A673 (cell line): ENCODE results near the gene GCAT. TPM values are rescaled to one million over a fixed set of nuclear protein-coding genes. Genes with fewer than 3 reads are reported as not detected.

Source experiments
- BruUV-seq: library from RNA; stranded (reverse); fragments of 400-500 nt; replicated peaks from 2 replicates; lab custom pipeline; 2021; lab: Mats Ljungman, UMichigan
- CTCF ChIA-PET: fragments of 300-600 bp; sonication (Branson Sonifier 250); formaldehyde crosslinking; loops from one replicate; lab custom pipeline; 2022; ENCODE audit warnings: antibody characterized with exemption; lab: Charles Lee
- POLR2A ChIA-PET: fragments of 300-600 bp; sonication (Branson Sonifier 250); formaldehyde crosslinking; loops from one replicate; lab custom pipeline; 2022; ENCODE audit warnings: antibody characterized with exemption; ENCODE audit not compliant: low non-redundant PET; lab: Charles Lee
- DNase-seq: peaks from one replicate; pipeline ENCODE4 v3.0.0-alpha.2; 2015; ENCODE audit warnings: low spot score
- H3K27ac ChIP-seq: fragments of 200-600 bp; sonication (generic); 2 replicates; pipeline ENCODE4 v1.5.1; 2016; ENCODE audit warnings: mixed run types, low read depth, mild to moderate bottlenecking, mixed read lengths, antibody characterized with exemption, low read length; ENCODE audit not compliant: poor library complexity, severe bottlenecking
- H3K27me3 ChIP-seq: fragments of 200-600 bp; sonication (generic); replicated peaks from 2 replicates; pipeline ENCODE4 v1.6.1; 2017; ENCODE audit warnings: mixed run types, low read depth, mild to moderate bottlenecking, mixed read lengths, antibody characterized with exemption, low read length; ENCODE audit not compliant: insufficient read depth, poor library complexity
- H3K36me3 ChIP-seq: fragments of 200-600 bp; sonication (generic); 2 replicates; pipeline ENCODE4 v1.6.1; 2016; ENCODE audit warnings: mixed run types, mild to moderate bottlenecking, mixed read lengths, antibody characterized with exemption, low read length; ENCODE audit not compliant: insufficient read depth, poor library complexity, severe bottlenecking
- H3K4me1 ChIP-seq: fragments of 200-600 bp; sonication (generic); 2 replicates; pipeline ENCODE4 v1.6.1; 2017; ENCODE audit warnings: mixed run types, mild to moderate bottlenecking, mixed read lengths, antibody characterized with exemption, low read length; ENCODE audit not compliant: insufficient read depth, poor library complexity, severe bottlenecking
- H3K4me3 ChIP-seq: fragments of 200-600 bp; sonication (generic); 2 replicates; pipeline ENCODE4 v1.5.1; 2016; ENCODE audit warnings: low read depth, mixed run types, mild to moderate bottlenecking, mixed read lengths, low read length; ENCODE audit not compliant: poor library complexity, severe bottlenecking
- H3K9me3 ChIP-seq: fragments of 200-600 bp; sonication (generic); 2 replicates; pipeline ENCODE4 v1.6.1; 2016; ENCODE audit warnings: mixed run types, low read depth, mild to moderate bottlenecking, mixed read lengths, antibody characterized with exemption, low read length; ENCODE audit not compliant: poor library complexity, severe bottlenecking
- EZH2 ChIP-seq: fragments of 200-600 bp; sonication (generic); IDR thresholded peaks from 2 replicates; pipeline ENCODE4 v1.6.1; 2017; ENCODE audit warnings: borderline replicate concordance, low read depth, mild to moderate bottlenecking, mixed read lengths, antibody characterized with exemption, low read length; ENCODE audit not compliant: poor library complexity, severe bottlenecking
- intact Hi-C: fragments of 100-400 bp; cut with micrococcal nuclease; formaldehyde crosslinking; loops from one replicate; pipeline ENCODE4 v1.10.0; 2022; ENCODE audit not compliant: unreplicated experiment
- total RNA-seq: library from RNA; stranded (reverse); gene quantifications from 2 replicates; pipeline ENCODE4 v1.2.3, GENCODE V29; 2021
- TF ChIP-seq, protein P1 (sequence below): fragments of 300-800, 200-600 bp; sonication (generic); conservative IDR thresholded peaks from 2 replicates; pipeline ENCODE4 v1.5.1; 2017; ENCODE audit warnings: low read depth, mild to moderate bottlenecking, antibody characterized with exemption, low read length, moderate library complexity, mixed read lengths

Gene GCAT
- total RNA-seq, 1 experiment from 2014 or later, result 21.4 TPM

DNA sequence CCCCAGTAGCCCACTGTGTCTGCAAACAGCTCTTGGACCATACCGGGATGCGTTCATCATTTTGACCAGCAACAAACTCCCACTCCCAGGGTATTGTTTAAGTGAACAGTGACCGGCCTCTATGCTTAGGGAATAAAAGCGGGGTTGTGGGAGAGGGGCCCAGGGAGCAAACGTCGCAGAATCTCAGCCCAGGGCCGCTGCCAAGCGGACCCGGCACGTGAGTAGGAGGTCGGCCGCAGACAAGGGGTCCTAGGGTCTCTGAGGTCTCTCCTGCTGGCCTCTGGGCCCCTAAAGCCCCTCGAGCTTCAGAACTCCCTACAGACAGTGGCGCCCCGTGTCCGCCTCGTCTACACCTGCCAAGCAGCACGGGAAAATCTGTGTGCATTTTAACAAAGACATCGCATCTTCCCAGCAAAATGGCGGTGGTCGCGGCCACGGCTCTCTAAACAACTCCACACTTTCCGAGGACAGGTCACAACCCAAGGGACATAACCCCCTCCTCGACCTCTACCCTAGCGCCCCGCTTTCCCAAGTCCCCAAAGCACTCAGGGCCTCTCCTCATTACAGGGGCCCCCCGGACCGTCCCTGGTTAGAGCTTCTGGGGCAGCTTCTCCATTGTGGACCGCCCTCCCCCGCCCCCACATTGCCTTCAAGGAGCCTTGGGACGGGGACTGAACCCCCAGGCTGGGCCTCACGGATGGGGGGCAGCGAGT is 3.9 kb upstream of the GCAT start:
- no peaks in the 10 kb centered on the region for H3K9me3 ChIP-seq
- H3K4me3 ChIP-seq, result peak overlapping the region; percentile 77
- DNase-seq, result no peak
- H3K36me3 ChIP-seq, result no peaks in the 10 kb centered on the region
- H3K4me1 ChIP-seq, result peaks cover 31% of the 10 kb centered on the region
- POLR2A ChIA-PET, result no interaction called here
- TF ChIP-seq, protein P1, sequence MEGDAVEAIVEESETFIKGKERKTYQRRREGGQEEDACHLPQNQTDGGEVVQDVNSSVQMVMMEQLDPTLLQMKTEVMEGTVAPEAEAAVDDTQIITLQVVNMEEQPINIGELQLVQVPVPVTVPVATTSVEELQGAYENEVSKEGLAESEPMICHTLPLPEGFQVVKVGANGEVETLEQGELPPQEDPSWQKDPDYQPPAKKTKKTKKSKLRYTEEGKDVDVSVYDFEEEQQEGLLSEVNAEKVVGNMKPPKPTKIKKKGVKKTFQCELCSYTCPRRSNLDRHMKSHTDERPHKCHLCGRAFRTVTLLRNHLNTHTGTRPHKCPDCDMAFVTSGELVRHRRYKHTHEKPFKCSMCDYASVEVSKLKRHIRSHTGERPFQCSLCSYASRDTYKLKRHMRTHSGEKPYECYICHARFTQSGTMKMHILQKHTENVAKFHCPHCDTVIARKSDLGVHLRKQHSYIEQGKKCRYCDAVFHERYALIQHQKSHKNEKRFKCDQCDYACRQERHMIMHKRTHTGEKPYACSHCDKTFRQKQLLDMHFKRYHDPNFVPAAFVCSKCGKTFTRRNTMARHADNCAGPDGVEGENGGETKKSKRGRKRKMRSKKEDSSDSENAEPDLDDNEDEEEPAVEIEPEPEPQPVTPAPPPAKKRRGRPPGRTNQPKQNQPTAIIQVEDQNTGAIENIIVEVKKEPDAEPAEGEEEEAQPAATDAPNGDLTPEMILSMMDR, result no peak
- no peak for TF ChIP-seq EZH2
- intact Hi-C loops, result loop anchor here (5.0 kb wide), 1 partner anchor 126 kb away; the partner anchor contains the start of gene LGALS1
- BruUV-seq, result no TSS peak
- CTCF ChIA-PET, result no interaction called here
- H3K27ac ChIP-seq, result peak overlapping the region; percentile 89
- H3K27me3 ChIP-seq, result no peaks in the 10 kb centered on the region

DNA sequence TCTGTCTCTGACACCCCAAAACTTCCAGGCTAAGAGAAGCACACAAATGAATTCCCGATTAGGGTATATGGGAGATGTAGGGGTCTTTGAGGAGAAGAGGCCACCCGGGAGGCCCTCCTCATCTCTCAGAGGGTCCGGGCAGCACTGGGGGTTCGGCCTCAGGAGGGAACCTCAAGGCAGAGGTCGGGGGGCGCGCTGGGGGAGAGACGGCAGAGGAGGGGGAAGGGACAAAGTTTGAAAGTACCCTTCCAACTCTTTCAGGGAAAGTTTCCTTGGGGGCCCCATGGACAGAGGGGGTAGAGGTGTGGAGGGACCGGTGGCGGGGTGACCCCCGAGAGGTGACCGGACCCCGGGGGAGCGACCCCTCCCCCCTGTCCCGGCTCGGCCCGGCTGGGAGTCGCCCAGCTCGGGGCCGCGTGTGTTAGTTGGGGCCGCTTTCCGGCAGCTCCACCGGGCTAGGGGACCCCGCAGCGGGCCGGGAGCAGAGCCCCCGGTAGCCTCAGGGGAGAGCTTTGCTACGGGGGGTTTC is 3.3 kb upstream of the GCAT start:
- Histone ChIP-seq H3K27ac (peak overlapping the region; percentile 89), H3K27me3 (no peaks in the 10 kb centered on the region), H3K36me3 (no peaks in the 10 kb centered on the region), H3K9me3 (no peaks in the 10 kb centered on the region), H3K4me3 (peak overlapping the region; percentile 77), H3K4me1 (peaks cover 31% of the 10 kb centered on the region)
- TF ChIP-seq EZH2, result no peak
- TF ChIP-seq, protein P1, result no peak
- intact Hi-C loops, result loop anchor here (5.0 kb wide), 1 partner anchor 127 kb away; the partner anchor contains the start of gene LGALS1
- DNase-seq, result no peak
- POLR2A ChIA-PET, result interaction anchor here (0.6 kb wide), 2 partner anchors 83 to 120 kb away, joined by 3 to 4 read pairs; no protein-coding TSS in a partner anchor
- CTCF ChIA-PET, result no interaction called here
- BruUV-seq, result TSS peak; percentile 91

GRCh38 chr22:37804881-37805809 is 2.6 kb upstream of the GCAT start:
- ChIA-PET POLR2A (interaction anchor here (0.6 kb wide), 3 partner anchors 17 to 120 kb away, joined by 3 to 4 read pairs (median 4); no protein-coding TSS in a partner anchor), CTCF (no interaction called here)
- Histone ChIP-seq H3K27ac (peak overlapping the region; percentile 89), H3K9me3 (no peaks in the 10 kb centered on the region), H3K36me3 (no peaks in the 10 kb centered on the region), H3K4me3 (peak overlapping the region; percentile 77), H3K4me1 (peaks cover 31% of the 10 kb centered on the region), H3K27me3 (no peaks in the 10 kb centered on the region)
- peak; percentile 88 for DNase-seq
- BruUV-seq, result no TSS peak
- TF ChIP-seq EZH2, result no peak
- TF ChIP-seq, protein P1, result no peak
- intact Hi-C loops, result loop anchor here (5.0 kb wide), 1 partner anchor 128 kb away; the partner anchor contains the start of gene LGALS1
